ENCODE data around the gene HTR3B.

GRCh38 chr11:113991170-113991569, 86.6 kb downstream of the HTR3B start:
- no peak for TF ChIP-seq CTCF (IDR thresholded peaks at IDR 0.05)
- TF ChIP-seq, protein P1, sequence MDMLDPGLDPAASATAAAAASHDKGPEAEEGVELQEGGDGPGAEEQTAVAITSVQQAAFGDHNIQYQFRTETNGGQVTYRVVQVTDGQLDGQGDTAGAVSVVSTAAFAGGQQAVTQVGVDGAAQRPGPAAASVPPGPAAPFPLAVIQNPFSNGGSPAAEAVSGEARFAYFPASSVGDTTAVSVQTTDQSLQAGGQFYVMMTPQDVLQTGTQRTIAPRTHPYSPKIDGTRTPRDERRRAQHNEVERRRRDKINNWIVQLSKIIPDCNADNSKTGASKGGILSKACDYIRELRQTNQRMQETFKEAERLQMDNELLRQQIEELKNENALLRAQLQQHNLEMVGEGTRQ (IDR thresholded peaks at IDR 0.05; ENCODE audit: borderline replicate concordance, low read depth, low read length), result no peak
- no peak for TF ChIP-seq SIN3A (IDR thresholded peaks at IDR 0.05; ENCODE audit: borderline replicate concordance, low read depth, low read length)
- TF ChIP-seq MAX (IDR thresholded peaks at IDR 0.05; ENCODE audit: low read depth), result no peak
- TF ChIP-seq MXI1 (IDR thresholded peaks at IDR 0.05; ENCODE audit: low read depth, low read length), result no peak
- no peak for TF ChIP-seq NRF1 (IDR thresholded peaks at IDR 0.05; ENCODE audit: low read depth, low read length)
- no peak for TF ChIP-seq JUND (IDR thresholded peaks at IDR 0.05)
- TF ChIP-seq, protein P2, sequence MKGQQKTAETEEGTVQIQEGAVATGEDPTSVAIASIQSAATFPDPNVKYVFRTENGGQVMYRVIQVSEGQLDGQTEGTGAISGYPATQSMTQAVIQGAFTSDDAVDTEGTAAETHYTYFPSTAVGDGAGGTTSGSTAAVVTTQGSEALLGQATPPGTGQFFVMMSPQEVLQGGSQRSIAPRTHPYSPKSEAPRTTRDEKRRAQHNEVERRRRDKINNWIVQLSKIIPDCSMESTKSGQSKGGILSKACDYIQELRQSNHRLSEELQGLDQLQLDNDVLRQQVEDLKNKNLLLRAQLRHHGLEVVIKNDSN (IDR thresholded peaks at IDR 0.05; ENCODE audit: borderline replicate concordance, low read depth), result no peak
- TF ChIP-seq POLR2AphosphoS5 (IDR thresholded peaks at IDR 0.05; ENCODE audit: low read depth, low read length), result no peak
- TF ChIP-seq, protein P3, sequence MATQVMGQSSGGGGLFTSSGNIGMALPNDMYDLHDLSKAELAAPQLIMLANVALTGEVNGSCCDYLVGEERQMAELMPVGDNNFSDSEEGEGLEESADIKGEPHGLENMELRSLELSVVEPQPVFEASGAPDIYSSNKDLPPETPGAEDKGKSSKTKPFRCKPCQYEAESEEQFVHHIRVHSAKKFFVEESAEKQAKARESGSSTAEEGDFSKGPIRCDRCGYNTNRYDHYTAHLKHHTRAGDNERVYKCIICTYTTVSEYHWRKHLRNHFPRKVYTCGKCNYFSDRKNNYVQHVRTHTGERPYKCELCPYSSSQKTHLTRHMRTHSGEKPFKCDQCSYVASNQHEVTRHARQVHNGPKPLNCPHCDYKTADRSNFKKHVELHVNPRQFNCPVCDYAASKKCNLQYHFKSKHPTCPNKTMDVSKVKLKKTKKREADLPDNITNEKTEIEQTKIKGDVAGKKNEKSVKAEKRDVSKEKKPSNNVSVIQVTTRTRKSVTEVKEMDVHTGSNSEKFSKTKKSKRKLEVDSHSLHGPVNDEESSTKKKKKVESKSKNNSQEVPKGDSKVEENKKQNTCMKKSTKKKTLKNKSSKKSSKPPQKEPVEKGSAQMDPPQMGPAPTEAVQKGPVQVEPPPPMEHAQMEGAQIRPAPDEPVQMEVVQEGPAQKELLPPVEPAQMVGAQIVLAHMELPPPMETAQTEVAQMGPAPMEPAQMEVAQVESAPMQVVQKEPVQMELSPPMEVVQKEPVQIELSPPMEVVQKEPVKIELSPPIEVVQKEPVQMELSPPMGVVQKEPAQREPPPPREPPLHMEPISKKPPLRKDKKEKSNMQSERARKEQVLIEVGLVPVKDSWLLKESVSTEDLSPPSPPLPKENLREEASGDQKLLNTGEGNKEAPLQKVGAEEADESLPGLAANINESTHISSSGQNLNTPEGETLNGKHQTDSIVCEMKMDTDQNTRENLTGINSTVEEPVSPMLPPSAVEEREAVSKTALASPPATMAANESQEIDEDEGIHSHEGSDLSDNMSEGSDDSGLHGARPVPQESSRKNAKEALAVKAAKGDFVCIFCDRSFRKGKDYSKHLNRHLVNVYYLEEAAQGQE (IDR thresholded peaks at IDR 0.05; ENCODE audit: low read depth, low read length), result peak; percentile 96
- TF ChIP-seq YY1 (IDR thresholded peaks at IDR 0.05; ENCODE audit: low read depth), result no peak
- TF ChIP-seq EP300 (IDR thresholded peaks at IDR 0.05; ENCODE audit: borderline replicate concordance in 1 of 2, low read depth in 1 of 2, low read length in 1 of 2), result no peak
